H9 (cell line): Measurements from ENCODE around the gene SSH3. TPM values are rescaled to one million over a fixed set of nuclear protein-coding genes. Genes with fewer than 3 reads are reported as not detected.

Experiments
- DNase-seq: peaks from one replicate; pipeline ENCODE4 v3.0.0-alpha.2; 2017
- H2AFZ ChIP-seq: one replicate; pipeline ENCODE4 v1.6.1; 2013; ENCODE audit warnings: mild to moderate bottlenecking, low read length, control low read depth, moderate library complexity
- H2AK5ac ChIP-seq: 2 replicates; pipeline ENCODE4 v1.6.1; 2013; ENCODE audit warnings: low read length, control low read depth, mixed read lengths; ENCODE audit not compliant: insufficient read length
- H2BK120ac ChIP-seq: one replicate; pipeline ENCODE4 v1.6.1; 2013; ENCODE audit warnings: low read depth, mild to moderate bottlenecking, low read length, control low read depth, inconsistent platforms; ENCODE audit not compliant: poor library complexity, severe bottlenecking
- H2BK12ac ChIP-seq: 2 replicates; pipeline ENCODE4 v1.6.1; 2013; ENCODE audit warnings: low read length, control low read depth, mixed read lengths, low read depth; ENCODE audit not compliant: insufficient read length
- H2BK15ac ChIP-seq: 2 replicates; pipeline ENCODE4 v1.6.1; 2013; ENCODE audit warnings: low read depth, low read length, control low read depth
- H2BK20ac ChIP-seq: one replicate; pipeline ENCODE4 v1.6.1; 2013; ENCODE audit warnings: low read depth, mild to moderate bottlenecking, low read length, control low read depth, inconsistent platforms; ENCODE audit not compliant: poor library complexity, severe bottlenecking
- H2BK5ac ChIP-seq: 2 replicates; pipeline ENCODE4 v1.6.1; 2013; ENCODE audit warnings: low read length, control low read depth, mixed read lengths; ENCODE audit not compliant: insufficient read length
- H3K14ac ChIP-seq: 2 replicates; pipeline ENCODE4 v1.6.1; 2013; ENCODE audit warnings: low read length, control low read depth; ENCODE audit not compliant: insufficient read depth
- H3K18ac ChIP-seq: 2 replicates; pipeline ENCODE4 v1.6.1; 2013; ENCODE audit warnings: low read depth, mild to moderate bottlenecking, mixed read lengths, low read length, control low read depth; ENCODE audit not compliant: insufficient read length
- H3K23ac ChIP-seq: 2 replicates; pipeline ENCODE4 v1.6.1; 2013; ENCODE audit warnings: low read length, control low read depth, mixed read lengths, low read depth; ENCODE audit not compliant: insufficient read length
- H3K23me2 ChIP-seq: 2 replicates; pipeline ENCODE4 v1.6.1; 2013; ENCODE audit warnings: low read depth, mild to moderate bottlenecking, mixed read lengths, low read length, control low read depth; ENCODE audit not compliant: insufficient read length, poor library complexity, severe bottlenecking
- H3K27ac ChIP-seq: 2 replicates; pipeline ENCODE4 v1.5.1; 2013; ENCODE audit warnings: low read length, control low read depth, mixed read lengths, low read depth; ENCODE audit not compliant: insufficient read length
- H3K27me3 ChIP-seq: 2 replicates; pipeline ENCODE4 v1.6.1; 2013; ENCODE audit warnings: low read length, control low read depth, inconsistent platforms; ENCODE audit not compliant: insufficient read depth
- H3K4ac ChIP-seq: 2 replicates; pipeline ENCODE4 v1.6.1; 2013; ENCODE audit warnings: low read depth, mild to moderate bottlenecking, control low read depth, inconsistent platforms, low read length, moderate library complexity
- H3K4me1 ChIP-seq: 2 replicates; pipeline ENCODE4 v1.6.1; 2013; ENCODE audit warnings: low read length, control low read depth, inconsistent platforms; ENCODE audit not compliant: insufficient read depth
- H3K4me2 ChIP-seq: 2 replicates; pipeline ENCODE4 v1.6.1; 2013; ENCODE audit warnings: low read length, control low read depth, mixed read lengths; ENCODE audit not compliant: insufficient read length, insufficient read depth
- H3K56ac ChIP-seq: 2 replicates; pipeline ENCODE4 v1.6.1; 2013; ENCODE audit warnings: low read depth, mild to moderate bottlenecking, mixed read lengths, low read length, control low read depth; ENCODE audit not compliant: insufficient read length
- H3K79me1 ChIP-seq: 2 replicates; pipeline ENCODE4 v1.6.1; 2013; ENCODE audit warnings: low read depth, mild to moderate bottlenecking, moderate library complexity, low read length, control low read depth, inconsistent platforms; ENCODE audit not compliant: insufficient read depth, poor library complexity, severe bottlenecking
- H3K79me2 ChIP-seq: 2 replicates; pipeline ENCODE4 v1.6.1; 2013; ENCODE audit warnings: low read length, control low read depth, inconsistent platforms; ENCODE audit not compliant: insufficient read depth
- H3K9ac ChIP-seq: 2 replicates; pipeline ENCODE4 v1.6.1; 2013; ENCODE audit warnings: low read length, control low read depth, mixed read lengths; ENCODE audit not compliant: insufficient read length; ENCODE audit errors: extremely low read depth
- H3K9me3 ChIP-seq: one replicate; pipeline ENCODE4 v1.6.1; 2013; ENCODE audit warnings: low read depth, low read length, inconsistent platforms; ENCODE audit not compliant: control insufficient read depth
- H3T11ph ChIP-seq: one replicate; pipeline ENCODE4 v1.6.1; 2013; ENCODE audit warnings: mild to moderate bottlenecking, low read length, control low read depth, inconsistent platforms
- H4K20me1 ChIP-seq: one replicate; pipeline ENCODE4 v1.6.1; 2013; ENCODE audit not compliant: control insufficient read depth, insufficient read length, insufficient read depth
- H4K5ac ChIP-seq: 2 replicates; pipeline ENCODE4 v1.6.1; 2013; ENCODE audit warnings: low read depth, mild to moderate bottlenecking, mixed read lengths, low read length, control low read depth; ENCODE audit not compliant: insufficient read length
- H4K8ac ChIP-seq: replicated peaks from 2 replicates; pipeline ENCODE4 v1.6.1; 2013; ENCODE audit warnings: low read length, control low read depth, mixed read lengths, low read depth; ENCODE audit not compliant: insufficient read length
- H4K91ac ChIP-seq: 2 replicates; pipeline ENCODE4 v1.6.1; 2013; ENCODE audit warnings: low read depth, mild to moderate bottlenecking, moderate library complexity, mixed read lengths, low read length, control low read depth; ENCODE audit not compliant: insufficient read length
- H3K27ac Mint-ChIP-seq, 3 experiments: 2 replicates in 2 of 3; 3 replicates in 1 of 3; pipeline ENCODE4 v1.8.0; 2020 to 2021; ENCODE audit warnings: mixed read lengths in 3 of 3, mild to moderate bottlenecking in 1 of 3, moderate library complexity in 1 of 3
- H3K27me3 Mint-ChIP-seq: 2 replicates; pipeline ENCODE4 v1.8.0; 2021; ENCODE audit warnings: low read depth, mild to moderate bottlenecking, moderate library complexity, mixed read lengths
- H3K36me3 Mint-ChIP-seq, 3 experiments: 2 replicates in 2 of 3; 3 replicates in 1 of 3; pipeline ENCODE4 v1.8.0; 2020 to 2021; ENCODE audit warnings: low read depth in 3 of 3, mixed read lengths in 3 of 3; ENCODE audit not compliant: insufficient read depth in 1 of 3
- H3K4me1 Mint-ChIP-seq, 2 experiments: 2 replicates each; pipeline ENCODE4 v1.8.0; 2020; ENCODE audit warnings: mixed read lengths in 2 of 2
- H3K4me3 Mint-ChIP-seq, 2 experiments: 2 replicates in 1 of 2; 3 replicates in 1 of 2; pipeline ENCODE4 v1.8.0; 2020 to 2021; ENCODE audit warnings: mild to moderate bottlenecking in 2 of 2, mixed read lengths in 2 of 2, moderate library complexity in 1 of 2
- H3K9me3 Mint-ChIP-seq, 2 experiments: 2 replicates in 1 of 2; 3 replicates in 1 of 2; pipeline ENCODE4 v1.8.0; 2020; ENCODE audit warnings: mild to moderate bottlenecking in 2 of 2, mixed read lengths in 2 of 2, moderate library complexity in 1 of 2
- CTCF ChIP-seq: fragments of 200-600 bp; sonication (generic); conservative IDR thresholded peaks from 3 replicates; pipeline ENCODE4 v1.8.0; 2021; ENCODE audit warnings: antibody characterized with exemption, mild to moderate bottlenecking
- WGBS: extraction: QIAGEN DNeasy Blood & Tissue Kit; methylation state at CpG from one replicate; pipeline ENCODE4 v1.1.7; 2013; ENCODE audit warnings: missing lambda C conversion rate, low lambda C conversion rate, mixed read lengths; ENCODE audit not compliant: insufficient read length; ENCODE audit errors: extremely low coverage; 5-methylcytosine and 5-hydroxymethylcytosine counted together
- total RNA-seq: library from RNA; stranded (reverse); gene quantifications from 2 replicates; pipeline ENCODE4 v1.2.1, GENCODE V29; 2021

Gene SSH3
- total RNA-seq, 1 experiment from 2014 or later, result 42.2 TPM

GRCh38 chr11:67284811-67285540 lies 18.4 kb upstream of the SSH3 start:
- Histone ChIP-seq H3K4ac (no peak overlapping the region), H4K5ac (no peak overlapping the region), H4K91ac (no peak overlapping the region), H3K4me1 (peaks cover 4% of the 10 kb centered on the region; the same call in 1 of the 2 replicates), H2BK20ac (no peak overlapping the region), H3K23ac (no peak overlapping the region), H2BK12ac (no peak overlapping the region), H2BK15ac (no peak overlapping the region), H4K8ac (no peak overlapping the region), H4K20me1 (no peaks in the 10 kb centered on the region), H3K14ac (no peak overlapping the region), H3T11ph (no peak overlapping the region), H2AFZ (no peak overlapping the region), H3K79me1 (no peaks in the 10 kb centered on the region), H3K79me2 (no peaks in the 10 kb centered on the region), H3K27me3 (no peaks in the 10 kb centered on the region), H3K56ac (no peak overlapping the region), H3K18ac (no peak overlapping the region), H2AK5ac (no peak overlapping the region), H2BK120ac (no peak overlapping the region), H3K27ac (no peak overlapping the region), H3K9ac (no peak overlapping the region), H3K4me2 (no peak overlapping the region), H3K9me3 (no peaks in the 10 kb centered on the region), H2BK5ac (no peak overlapping the region), H3K23me2 (peaks cover 5% of the 10 kb centered on the region)
- DNase-seq, result no peak
- Mint-ChIP-seq H3K4me3 (no peak overlapping the region), H3K27ac (no peak overlapping the region), H3K27me3 (peaks cover 2% of the 10 kb centered on the region; the same call in 1 of the 2 replicates), H3K36me3 (peaks cover 15 to 51% (median 44%) of the 10 kb centered on the region in 3 experiments; a peak in 6 of 7 replicates), H3K9me3 (no peaks in the 10 kb centered on the region; a peak in 1 of 5 replicates), H3K4me1 (peaks cover 15 to 16% of the 10 kb centered on the region in 2 experiments)
- no peak for TF ChIP-seq CTCF
- WGBS, result no CpG with 5 or more reads among the region's 45 CpGs
